Mesenchymal stem cell (in vitro differentiated cells and primary cell): ENCODE data around the gene STXBP1. TPM values are rescaled to one million over a fixed set of nuclear protein-coding genes. Genes with fewer than 3 reads are reported as not detected.

Experiments
- DNase-seq: peaks from one replicate; pipeline ENCODE4 v3.0.0-alpha.2; 2013
- H2AFZ ChIP-seq: one replicate; pipeline ENCODE4 v1.6.1; 2013; ENCODE audit warnings: low read depth, mild to moderate bottlenecking, control low read depth, inconsistent platforms, low read length, moderate library complexity
- H2AK5ac ChIP-seq: 2 replicates; pipeline ENCODE4 v1.6.1; 2013; ENCODE audit warnings: low read length, moderate library complexity, mild to moderate bottlenecking, inconsistent platforms; ENCODE audit not compliant: severe bottlenecking
- H2BK120ac ChIP-seq: one replicate; pipeline ENCODE4 v1.6.1; 2013; ENCODE audit warnings: low read depth, mild to moderate bottlenecking, inconsistent platforms, low read length, moderate library complexity
- H2BK12ac ChIP-seq, 2 experiments: one replicate each; pipeline ENCODE4 v1.6.1; 2013; ENCODE audit warnings: inconsistent platforms in 2 of 2, low read length in 2 of 2, mild to moderate bottlenecking in 2 of 2, moderate library complexity in 2 of 2, control low read depth in 1 of 2
- H2BK15ac ChIP-seq: one replicate; pipeline ENCODE4 v1.6.1; 2013; ENCODE audit warnings: mild to moderate bottlenecking, low read depth, inconsistent platforms; ENCODE audit not compliant: poor library complexity, severe bottlenecking
- H2BK5ac ChIP-seq: 2 replicates; pipeline ENCODE4 v1.6.1; 2013; ENCODE audit warnings: low read depth, mild to moderate bottlenecking, low read length, control low read depth, inconsistent platforms; ENCODE audit not compliant: poor library complexity, severe bottlenecking
- H3K14ac ChIP-seq, 2 experiments: one replicate each; pipeline ENCODE4 v1.6.1; 2013; ENCODE audit warnings: inconsistent platforms in 2 of 2, low read length in 2 of 2, control low read depth in 1 of 2, mild to moderate bottlenecking in 1 of 2, moderate library complexity in 1 of 2
- H3K18ac ChIP-seq, 2 experiments: one replicate each; pipeline ENCODE4 v1.6.1; 2013; ENCODE audit warnings: inconsistent platforms in 2 of 2, low read length in 2 of 2, control low read depth in 1 of 2, low read depth in 1 of 2, mild to moderate bottlenecking in 1 of 2
- H3K23ac ChIP-seq, 2 experiments: one replicate each; pipeline ENCODE4 v1.6.1; 2013; ENCODE audit warnings: inconsistent platforms in 2 of 2, low read length in 2 of 2, mild to moderate bottlenecking in 2 of 2, moderate library complexity in 2 of 2, control low read depth in 1 of 2
- H3K27ac ChIP-seq: 2 replicates; pipeline ENCODE4 v1.5.1; 2013; ENCODE audit warnings: mild to moderate bottlenecking, moderate library complexity, low read length, control low read depth, inconsistent platforms; ENCODE audit not compliant: poor library complexity, severe bottlenecking
- H3K27me3 ChIP-seq, 2 experiments: 2 replicates each; pipeline versions ENCODE4 v1.6.1 to v1.7.0; 2013; ENCODE audit warnings: low read length in 2 of 2, mild to moderate bottlenecking in 2 of 2, moderate library complexity in 2 of 2, control low read depth in 1 of 2, inconsistent platforms in 1 of 2; ENCODE audit not compliant: control insufficient read depth in 1 of 2, insufficient read depth in 1 of 2
- H3K36me3 ChIP-seq, 2 experiments: 2 replicates each; pipeline versions ENCODE4 v1.6.1 to v1.7.0; 2013; ENCODE audit warnings: low read length in 2 of 2, control low read depth in 1 of 2, inconsistent platforms in 1 of 2, low read depth in 1 of 2, mild to moderate bottlenecking in 1 of 2; ENCODE audit not compliant: insufficient read depth in 2 of 2, control insufficient read depth in 1 of 2
- H3K4ac ChIP-seq, 2 experiments: one replicate each; pipeline ENCODE4 v1.6.1; 2013; ENCODE audit warnings: inconsistent platforms in 2 of 2, low read length in 2 of 2, mild to moderate bottlenecking in 2 of 2, moderate library complexity in 2 of 2, control low read depth in 1 of 2, low read depth in 1 of 2
- H3K4me1 ChIP-seq: 2 replicates; pipeline ENCODE4 v1.6.1; 2013; ENCODE audit warnings: low read depth, low read length, control low read depth; ENCODE audit not compliant: control insufficient read depth, insufficient read depth
- H3K4me2 ChIP-seq: 2 replicates; pipeline ENCODE4 v1.6.1; 2013; ENCODE audit warnings: low read length, mild to moderate bottlenecking, inconsistent platforms; ENCODE audit not compliant: poor library complexity, severe bottlenecking
- H3K4me3 ChIP-seq, 2 experiments: 2 replicates each; pipeline versions ENCODE4 v1.5.1 to v1.7.0; 2013; ENCODE audit warnings: low read length in 2 of 2, mild to moderate bottlenecking in 2 of 2, control low read depth in 1 of 2, low read depth in 1 of 2; ENCODE audit not compliant: insufficient read depth in 1 of 2
- H3K79me1 ChIP-seq: replicated peaks from 2 replicates; pipeline ENCODE4 v1.6.1; 2013; ENCODE audit warnings: mild to moderate bottlenecking, control low read depth, low read length, inconsistent platforms; ENCODE audit not compliant: poor library complexity, severe bottlenecking
- H3K9ac ChIP-seq: 2 replicates; pipeline ENCODE4 v1.7.0; 2013; ENCODE audit warnings: mild to moderate bottlenecking, low read length, moderate library complexity
- H3K9me3 ChIP-seq: 2 replicates; pipeline ENCODE4 v1.7.0; 2013; ENCODE audit warnings: mild to moderate bottlenecking, low read length; ENCODE audit not compliant: control insufficient read depth
- H4K8ac ChIP-seq: one replicate; pipeline ENCODE4 v1.6.1; 2013; ENCODE audit warnings: inconsistent platforms, mild to moderate bottlenecking, low read length, moderate library complexity
- H4K91ac ChIP-seq: one replicate; pipeline ENCODE4 v1.6.1; 2013; ENCODE audit warnings: mild to moderate bottlenecking, low read length, inconsistent platforms
- WGBS: methylation state at CpG from one replicate; pipeline ENCODE4 v1.1.7; 2013; ENCODE audit warnings: mixed read lengths; 5-methylcytosine and 5-hydroxymethylcytosine counted together
- polyA plus RNA-seq, 2 experiments: library from polyadenylated mRNA; stranded (reverse); fragments of 200-250 nt; gene quantifications; one replicate each; pipeline ENCODE4 v1.2.3, GENCODE V29; 2013

Gene STXBP1
- 41.1 TPM for polyA plus RNA-seq (2013, experiment 1 of 2)
- polyA plus RNA-seq (2013, experiment 2 of 2), result 40.3 TPM

- peak within 1 kb of the TSS; percentile 95 for H4K8ac ChIP-seq
- H3K4me2 ChIP-seq, result peak within 1 kb of the TSS; percentile 97
- peak within 1 kb of the TSS; percentile 49 to 60 for H2BK12ac ChIP-seq
- H3K4ac ChIP-seq, result no peak within 1 kb of the TSS
- H3K14ac ChIP-seq, result peak within 1 kb of the TSS in 1 of 2 experiments; percentile 79
- peak within 1 kb of the TSS; percentile 48 for H2BK15ac ChIP-seq
- peak within 1 kb of the TSS in 1 of 2 experiments; percentile 64 for H3K23ac ChIP-seq
- H3K18ac ChIP-seq, result peak within 1 kb of the TSS; percentile 88 to 90
- H3K9me3 ChIP-seq, result no peaks in the 10 kb centered on the region
- WGBS, result 1% methylated on average over 56 of the region's 102 CpGs
- H2BK120ac ChIP-seq, result no peak within 1 kb of the TSS
- peaks cover 12% of the 10 kb centered on the region for H3K4me1 ChIP-seq
- DNase-seq, result peak; percentile 84
- peak within 1 kb of the TSS; percentile 83 for H2AFZ ChIP-seq
- H3K79me1 ChIP-seq, result peaks cover 7% of the 10 kb centered on the region
- peaks cover 0 to 12% of the 10 kb centered on the region in 2 experiments for H3K27me3 ChIP-seq
- H3K4me3 ChIP-seq, result peak within 1 kb of the TSS; percentile 93 to 96
- peak within 1 kb of the TSS; percentile 79 for H4K91ac ChIP-seq
- H2BK5ac ChIP-seq, result peak within 1 kb of the TSS; percentile 24
- H2AK5ac ChIP-seq, result no peak within 1 kb of the TSS
- peak within 1 kb of the TSS; percentile 94 for H3K9ac ChIP-seq
- H3K27ac ChIP-seq, result peak within 1 kb of the TSS; percentile 57
- H3K36me3 ChIP-seq, result no peaks in the 10 kb centered on the region
Measured at GRCh38 chr9:127611899-127612790, at the start of gene STXBP1. TSS of gene STXBP1 (plus strand) at chr9:127612277. CDS start at chr9:127612404, 127 bp downstream.

DNA sequence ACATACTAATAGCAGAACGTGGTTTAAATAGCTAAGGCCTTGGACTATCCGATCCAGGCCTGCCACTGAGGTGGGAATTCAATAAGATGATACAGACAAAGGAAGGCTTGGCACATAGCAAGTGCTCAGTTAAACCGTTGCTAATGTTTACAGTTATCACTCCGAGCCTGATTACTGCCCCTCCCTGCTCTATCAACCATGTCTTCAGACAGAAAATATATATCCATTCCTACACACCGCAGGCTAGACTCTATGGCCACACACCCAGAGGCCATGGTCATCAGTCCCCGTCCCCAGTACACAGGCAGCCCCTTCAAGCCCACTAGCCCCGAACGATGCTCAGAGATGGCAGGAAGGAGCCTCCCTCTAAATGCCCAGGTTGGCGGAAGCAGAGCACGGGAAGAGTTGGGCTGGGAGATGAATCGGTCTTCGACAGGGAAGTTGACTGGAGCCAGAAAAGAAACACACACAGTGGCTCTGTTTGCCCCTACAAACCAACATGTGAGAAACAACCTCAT, 49.7 kb upstream of the STXBP1 start:
- Histone ChIP-seq H3K4me3 (peak overlapping the region in 1 of 2 experiments; percentile 68), H3K27me3 (no peaks in the 10 kb centered on the region), H3K4me2 (no peak overlapping the region), H3K4ac (peak overlapping the region; percentile 16 to 95), H2BK12ac (peak overlapping the region; percentile 75 to 93), H4K91ac (peak overlapping the region; percentile 79), H3K18ac (peak overlapping the region; percentile 35 to 98), H3K14ac (peak overlapping the region in 1 of 2 experiments; percentile 85), H4K8ac (peak overlapping the region; percentile 24), H2BK15ac (peak overlapping the region; percentile 30), H2AK5ac (peak overlapping the region; percentile 94), H2BK120ac (peak overlapping the region; percentile 93), H3K9ac (peak overlapping the region; percentile 85), H3K23ac (peak overlapping the region in 1 of 2 experiments; percentile 91), H3K9me3 (no peaks in the 10 kb centered on the region), H2AFZ (no peak overlapping the region), H2BK5ac (peak overlapping the region; percentile 57), H3K27ac (peak overlapping the region; percentile 86), H3K36me3 (peaks cover 61 to 68% of the 10 kb centered on the region in 2 experiments), H3K4me1 (peaks cover 67% of the 10 kb centered on the region), H3K79me1 (no peaks in the 10 kb centered on the region)
- WGBS, result 35% methylated on average over 12 of the region's 12 CpGs
- DNase-seq, result no peak

DNA sequence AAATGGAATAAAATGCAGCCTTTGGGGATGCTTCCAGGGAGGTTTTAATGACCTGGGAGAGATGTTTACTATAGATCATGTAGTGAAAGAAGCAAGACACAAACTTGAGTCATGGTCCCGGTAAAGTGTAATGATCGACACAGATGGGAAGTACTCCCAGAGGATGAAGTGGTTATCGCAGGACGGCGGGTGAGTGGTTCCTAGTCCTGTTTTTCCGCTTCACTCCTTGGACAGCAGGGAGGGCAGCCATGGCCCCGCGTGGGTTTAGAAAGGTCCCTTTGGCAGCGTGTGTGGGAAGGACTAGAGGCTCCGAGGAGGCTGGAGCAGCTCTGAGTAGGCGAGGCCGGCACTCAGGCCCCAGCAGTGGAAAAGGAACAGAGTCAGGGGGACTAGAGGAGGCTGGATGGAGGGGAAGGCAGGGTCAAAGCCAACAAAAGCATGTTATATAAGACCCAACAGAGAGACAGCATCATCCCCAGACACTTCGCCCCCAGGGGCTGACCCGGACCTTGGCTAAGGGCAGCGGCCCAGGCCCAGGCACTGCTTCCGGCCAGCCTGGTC, 49.2 kb upstream of the STXBP1 start:
- Histone ChIP-seq H3K36me3 (peaks cover 58 to 65% of the 10 kb centered on the region in 2 experiments), H3K4me2 (peak overlapping the region; percentile 15), H2BK5ac (no peak overlapping the region), H3K27me3 (no peaks in the 10 kb centered on the region), H3K9me3 (no peaks in the 10 kb centered on the region), H2AK5ac (peak overlapping the region; percentile 94), H2BK120ac (peak overlapping the region; percentile 65), H4K91ac (peak overlapping the region; percentile 65), H4K8ac (peak overlapping the region; percentile 59), H3K4ac (peak overlapping the region; percentile 76 to 95), H2BK12ac (peak overlapping the region; percentile 41 to 82), H3K4me3 (peak overlapping the region in 1 of 2 experiments; percentile 68), H3K14ac (peak overlapping the region in 1 of 2 experiments; percentile 91), H3K79me1 (no peaks in the 10 kb centered on the region), H3K4me1 (peaks cover 61% of the 10 kb centered on the region), H2AFZ (no peak overlapping the region), H3K27ac (peak overlapping the region; percentile 86), H3K18ac (peak overlapping the region; percentile 62 to 84), H3K9ac (peak overlapping the region; percentile 85), H2BK15ac (peak overlapping the region; percentile 30), H3K23ac (peak overlapping the region in 1 of 2 experiments; percentile 46)
- DNase-seq, result peak; percentile 97
- WGBS, result 15% methylated on average over 15 of the region's 16 CpGs
